PFSK-1 (cell line): Measurements from ENCODE around the gene HBQ1.

Experiments
- FOXP2 ChIP-seq: optimal IDR thresholded peaks from 2 replicates; pipeline ENCODE3; 2011; ENCODE audit warnings: borderline replicate concordance, control low read depth, inconsistent platforms; ENCODE audit not compliant: insufficient read depth; ENCODE audit errors: extremely low read length, extremely low read depth
- POLR2AphosphoS5 ChIP-seq: IDR thresholded peaks from 2 replicates; pipeline ENCODE4 v1.6.1; 2012; ENCODE audit warnings: low read depth, mild to moderate bottlenecking, control low read depth, low read length, moderate library complexity
- SIN3A ChIP-seq: IDR thresholded peaks from 2 replicates; pipeline ENCODE4 v1.6.1; 2012; ENCODE audit warnings: mild to moderate bottlenecking, low read length, moderate library complexity, borderline replicate concordance; ENCODE audit not compliant: insufficient read depth
- TAF1 ChIP-seq: IDR thresholded peaks from 2 replicates; pipeline ENCODE4 v1.6.1; 2012; ENCODE audit warnings: low read length, control low read depth, borderline replicate concordance; ENCODE audit not compliant: insufficient read depth
- TF ChIP-seq, protein P1 (sequence below), 2 experiments: IDR thresholded peaks; 2 replicates each; pipeline versions ENCODE4 v1.6.1 to v1.8.0; 2011 to 2012; ENCODE audit warnings: low read depth in 2 of 2, low read length in 2 of 2, control low read depth in 1 of 2, inconsistent platforms in 1 of 2, mild to moderate bottlenecking in 1 of 2, moderate library complexity in 1 of 2; ENCODE audit not compliant: insufficient read depth in 1 of 2

Gene HBQ1

GRCh38 chr16:179211-180092 is 807 bp upstream of the HBQ1 start:
- TF ChIP-seq TAF1, result no peak
- TF ChIP-seq, protein P1, sequence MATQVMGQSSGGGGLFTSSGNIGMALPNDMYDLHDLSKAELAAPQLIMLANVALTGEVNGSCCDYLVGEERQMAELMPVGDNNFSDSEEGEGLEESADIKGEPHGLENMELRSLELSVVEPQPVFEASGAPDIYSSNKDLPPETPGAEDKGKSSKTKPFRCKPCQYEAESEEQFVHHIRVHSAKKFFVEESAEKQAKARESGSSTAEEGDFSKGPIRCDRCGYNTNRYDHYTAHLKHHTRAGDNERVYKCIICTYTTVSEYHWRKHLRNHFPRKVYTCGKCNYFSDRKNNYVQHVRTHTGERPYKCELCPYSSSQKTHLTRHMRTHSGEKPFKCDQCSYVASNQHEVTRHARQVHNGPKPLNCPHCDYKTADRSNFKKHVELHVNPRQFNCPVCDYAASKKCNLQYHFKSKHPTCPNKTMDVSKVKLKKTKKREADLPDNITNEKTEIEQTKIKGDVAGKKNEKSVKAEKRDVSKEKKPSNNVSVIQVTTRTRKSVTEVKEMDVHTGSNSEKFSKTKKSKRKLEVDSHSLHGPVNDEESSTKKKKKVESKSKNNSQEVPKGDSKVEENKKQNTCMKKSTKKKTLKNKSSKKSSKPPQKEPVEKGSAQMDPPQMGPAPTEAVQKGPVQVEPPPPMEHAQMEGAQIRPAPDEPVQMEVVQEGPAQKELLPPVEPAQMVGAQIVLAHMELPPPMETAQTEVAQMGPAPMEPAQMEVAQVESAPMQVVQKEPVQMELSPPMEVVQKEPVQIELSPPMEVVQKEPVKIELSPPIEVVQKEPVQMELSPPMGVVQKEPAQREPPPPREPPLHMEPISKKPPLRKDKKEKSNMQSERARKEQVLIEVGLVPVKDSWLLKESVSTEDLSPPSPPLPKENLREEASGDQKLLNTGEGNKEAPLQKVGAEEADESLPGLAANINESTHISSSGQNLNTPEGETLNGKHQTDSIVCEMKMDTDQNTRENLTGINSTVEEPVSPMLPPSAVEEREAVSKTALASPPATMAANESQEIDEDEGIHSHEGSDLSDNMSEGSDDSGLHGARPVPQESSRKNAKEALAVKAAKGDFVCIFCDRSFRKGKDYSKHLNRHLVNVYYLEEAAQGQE (IDR thresholded peaks at IDR 0.05; ENCODE audit: insufficient read depth in 1 of 2, low read depth in 2 of 2, low read length in 2 of 2), result no peak
- no peak for TF ChIP-seq SIN3A
- TF ChIP-seq FOXP2, result no peak
- no peak for TF ChIP-seq POLR2AphosphoS5

- TF ChIP-seq FOXP2, result peak; percentile 58
- TF ChIP-seq, protein P1 (IDR thresholded peaks at IDR 0.05; ENCODE audit: insufficient read depth in 1 of 2, low read depth in 2 of 2, low read length in 2 of 2), result peak in 1 of 2 experiments; percentile 35; a peak in 2 of 4 replicates
- TF ChIP-seq TAF1, result no peak
- peak; percentile 30; the same call in 1 of the 2 replicates for TF ChIP-seq POLR2AphosphoS5
Observed at GRCh38 chr16:180681-181564, 664 bp downstream of the HBQ1 start.

DNA sequence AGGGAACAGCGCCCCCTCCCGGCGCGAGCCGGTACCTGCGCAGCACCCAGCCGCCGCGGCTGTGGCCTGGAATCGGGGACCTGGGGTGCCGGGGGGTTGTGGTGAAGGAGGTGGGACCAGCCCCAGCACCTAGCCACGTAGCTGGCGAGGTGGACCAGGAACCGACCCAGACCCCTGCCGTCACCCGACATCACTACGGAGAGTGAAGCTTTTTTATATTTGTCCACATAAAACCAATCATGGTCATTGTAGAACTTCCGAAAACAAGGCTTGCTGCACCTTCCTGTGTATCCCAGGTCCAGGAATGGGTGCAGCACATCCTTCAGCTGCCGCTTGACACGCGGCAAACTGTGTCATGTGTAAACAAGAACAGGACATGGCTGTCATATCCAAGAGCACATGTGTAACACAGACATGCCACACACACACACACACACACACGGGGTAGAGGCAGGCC is 1.3 kb downstream of the HBQ1 start:
- TF ChIP-seq, protein P1 (IDR thresholded peaks at IDR 0.05; ENCODE audit: insufficient read depth in 1 of 2, low read depth in 2 of 2, low read length in 2 of 2), result 0 out of 4 replicates have a peak, but pooled peaks of 1 of the 2 experiments have one; percentile 39
- TF ChIP-seq SIN3A (no peak), TAF1 (0 out of 2 replicates have a peak, but pooled peaks have one; percentile 20), POLR2AphosphoS5 (no peak), FOXP2 (no peak)

- TF ChIP-seq TAF1, result no peak
- no peak for TF ChIP-seq FOXP2
- TF ChIP-seq, protein P1 (IDR thresholded peaks at IDR 0.05; ENCODE audit: insufficient read depth in 1 of 2, low read depth in 2 of 2, low read length in 2 of 2), result no peak
- TF ChIP-seq POLR2AphosphoS5, result 0 out of 2 replicates have a peak, but pooled peaks have one; percentile 24
Observed at GRCh38 chr16:183005-183404, 2.7 kb downstream of the HBQ1 start.
